Measurements from ENCODE around the gene DHRS7C.

DNA sequence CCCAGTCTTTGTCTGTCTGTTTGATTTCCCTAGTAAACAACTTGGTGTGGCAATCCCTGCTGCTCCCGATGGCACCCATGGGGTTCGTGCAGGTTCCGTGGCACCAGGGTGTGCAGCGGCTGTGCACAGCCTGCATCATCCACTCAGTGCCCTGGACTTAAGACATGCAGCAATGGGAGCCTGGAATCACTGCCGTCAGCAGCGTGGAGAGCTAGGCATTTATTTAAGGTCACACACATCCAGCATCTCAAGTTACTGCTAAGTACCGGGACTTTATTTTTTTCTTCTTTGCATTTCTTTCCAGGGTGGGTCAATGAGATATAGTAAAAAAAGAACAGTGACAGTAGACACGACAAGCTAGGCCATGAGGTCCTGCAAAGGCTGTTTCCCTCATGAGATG is 2.8 kb downstream of the DHRS7C start:
- TF ChIP-seq CTCF (IDR thresholded peaks at IDR 0.05; ENCODE audit: low read depth, low read length), result no peak
- TF ChIP-seq, protein P1, sequence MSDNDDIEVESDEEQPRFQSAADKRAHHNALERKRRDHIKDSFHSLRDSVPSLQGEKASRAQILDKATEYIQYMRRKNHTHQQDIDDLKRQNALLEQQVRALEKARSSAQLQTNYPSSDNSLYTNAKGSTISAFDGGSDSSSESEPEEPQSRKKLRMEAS (IDR thresholded peaks at IDR 0.05; ENCODE audit: low read depth, low read length), result no peak
- no peak for TF ChIP-seq POLR2A (IDR thresholded peaks at IDR 0.05; ENCODE audit: extremely low read depth, insufficient read length)
